GM23338 (cell line): ENCODE data around the gene NDOR1. TPM values are rescaled to one million over a fixed set of nuclear protein-coding genes. Genes with fewer than 3 reads are reported as not detected.

ENCODE experiments used
- ETS1 ChIP-seq: IDR thresholded peaks from 2 replicates; pipeline ENCODE4 v1.6.1; 2016; ENCODE audit warnings: antibody characterized with exemption
- EZH2 ChIP-seq: fragments of 200-600 bp; sonication (generic); IDR thresholded peaks from one replicate; pipeline ENCODE4 v1.8.0; 2017; ENCODE audit warnings: antibody characterized with exemption, mild to moderate bottlenecking, low read depth; ENCODE audit not compliant: unreplicated experiment
- JUNB ChIP-seq: IDR thresholded peaks from one replicate; pipeline ENCODE4 v1.6.1; 2016; ENCODE audit warnings: antibody characterized with exemption; ENCODE audit not compliant: unreplicated experiment
- POLR2AphosphoS5 ChIP-seq: IDR thresholded peaks from 2 replicates; pipeline ENCODE4 v1.6.1; 2016; ENCODE audit warnings: antibody characterized with exemption, low read depth
- STAT1 ChIP-seq: IDR thresholded peaks from one replicate; pipeline ENCODE4 v1.6.1; 2016; ENCODE audit warnings: antibody characterized with exemption; ENCODE audit not compliant: unreplicated experiment
- ZNF331 ChIP-seq: fragments of 250-450 bp; sonication (Bioruptor Pico); IDR thresholded peaks from 2 replicates; pipeline ENCODE4 v1.5.0; 2020; ENCODE audit warnings: low read depth, mild to moderate bottlenecking, moderate library complexity
- polyA plus RNA-seq: library from polyadenylated mRNA; unstranded; fragments of >200 nt; fragmentation: Nextera tagmentation; extraction: Ambion mirVana; gene quantifications from 2 replicates; pipeline ENCODE4 v1.2.1, GENCODE V29; 2016
- total RNA-seq: library from RNA; depleted of rRNA; stranded (reverse); fragments of >200 nt; shearing (Covaris generic); gene quantifications from 2 replicates; pipeline ENCODE4 v1.2.3, GENCODE V29; 2014
- TF ChIP-seq, protein P1 (sequence below): fragments of 250-450 bp; sonication (Bioruptor Pico); IDR thresholded peaks from 2 replicates; pipeline ENCODE4 v1.5.0; 2020; ENCODE audit warnings: mild to moderate bottlenecking, moderate library complexity

NDOR1 gene
- total and polyA plus RNA-seq, 2 experiments from 2014 or later, result 19.4 to 38.1 TPM

GRCh38 chr9:137221506-137222111, 16.1 kb downstream of the NDOR1 start (continued):
- TF ChIP-seq, protein P1, sequence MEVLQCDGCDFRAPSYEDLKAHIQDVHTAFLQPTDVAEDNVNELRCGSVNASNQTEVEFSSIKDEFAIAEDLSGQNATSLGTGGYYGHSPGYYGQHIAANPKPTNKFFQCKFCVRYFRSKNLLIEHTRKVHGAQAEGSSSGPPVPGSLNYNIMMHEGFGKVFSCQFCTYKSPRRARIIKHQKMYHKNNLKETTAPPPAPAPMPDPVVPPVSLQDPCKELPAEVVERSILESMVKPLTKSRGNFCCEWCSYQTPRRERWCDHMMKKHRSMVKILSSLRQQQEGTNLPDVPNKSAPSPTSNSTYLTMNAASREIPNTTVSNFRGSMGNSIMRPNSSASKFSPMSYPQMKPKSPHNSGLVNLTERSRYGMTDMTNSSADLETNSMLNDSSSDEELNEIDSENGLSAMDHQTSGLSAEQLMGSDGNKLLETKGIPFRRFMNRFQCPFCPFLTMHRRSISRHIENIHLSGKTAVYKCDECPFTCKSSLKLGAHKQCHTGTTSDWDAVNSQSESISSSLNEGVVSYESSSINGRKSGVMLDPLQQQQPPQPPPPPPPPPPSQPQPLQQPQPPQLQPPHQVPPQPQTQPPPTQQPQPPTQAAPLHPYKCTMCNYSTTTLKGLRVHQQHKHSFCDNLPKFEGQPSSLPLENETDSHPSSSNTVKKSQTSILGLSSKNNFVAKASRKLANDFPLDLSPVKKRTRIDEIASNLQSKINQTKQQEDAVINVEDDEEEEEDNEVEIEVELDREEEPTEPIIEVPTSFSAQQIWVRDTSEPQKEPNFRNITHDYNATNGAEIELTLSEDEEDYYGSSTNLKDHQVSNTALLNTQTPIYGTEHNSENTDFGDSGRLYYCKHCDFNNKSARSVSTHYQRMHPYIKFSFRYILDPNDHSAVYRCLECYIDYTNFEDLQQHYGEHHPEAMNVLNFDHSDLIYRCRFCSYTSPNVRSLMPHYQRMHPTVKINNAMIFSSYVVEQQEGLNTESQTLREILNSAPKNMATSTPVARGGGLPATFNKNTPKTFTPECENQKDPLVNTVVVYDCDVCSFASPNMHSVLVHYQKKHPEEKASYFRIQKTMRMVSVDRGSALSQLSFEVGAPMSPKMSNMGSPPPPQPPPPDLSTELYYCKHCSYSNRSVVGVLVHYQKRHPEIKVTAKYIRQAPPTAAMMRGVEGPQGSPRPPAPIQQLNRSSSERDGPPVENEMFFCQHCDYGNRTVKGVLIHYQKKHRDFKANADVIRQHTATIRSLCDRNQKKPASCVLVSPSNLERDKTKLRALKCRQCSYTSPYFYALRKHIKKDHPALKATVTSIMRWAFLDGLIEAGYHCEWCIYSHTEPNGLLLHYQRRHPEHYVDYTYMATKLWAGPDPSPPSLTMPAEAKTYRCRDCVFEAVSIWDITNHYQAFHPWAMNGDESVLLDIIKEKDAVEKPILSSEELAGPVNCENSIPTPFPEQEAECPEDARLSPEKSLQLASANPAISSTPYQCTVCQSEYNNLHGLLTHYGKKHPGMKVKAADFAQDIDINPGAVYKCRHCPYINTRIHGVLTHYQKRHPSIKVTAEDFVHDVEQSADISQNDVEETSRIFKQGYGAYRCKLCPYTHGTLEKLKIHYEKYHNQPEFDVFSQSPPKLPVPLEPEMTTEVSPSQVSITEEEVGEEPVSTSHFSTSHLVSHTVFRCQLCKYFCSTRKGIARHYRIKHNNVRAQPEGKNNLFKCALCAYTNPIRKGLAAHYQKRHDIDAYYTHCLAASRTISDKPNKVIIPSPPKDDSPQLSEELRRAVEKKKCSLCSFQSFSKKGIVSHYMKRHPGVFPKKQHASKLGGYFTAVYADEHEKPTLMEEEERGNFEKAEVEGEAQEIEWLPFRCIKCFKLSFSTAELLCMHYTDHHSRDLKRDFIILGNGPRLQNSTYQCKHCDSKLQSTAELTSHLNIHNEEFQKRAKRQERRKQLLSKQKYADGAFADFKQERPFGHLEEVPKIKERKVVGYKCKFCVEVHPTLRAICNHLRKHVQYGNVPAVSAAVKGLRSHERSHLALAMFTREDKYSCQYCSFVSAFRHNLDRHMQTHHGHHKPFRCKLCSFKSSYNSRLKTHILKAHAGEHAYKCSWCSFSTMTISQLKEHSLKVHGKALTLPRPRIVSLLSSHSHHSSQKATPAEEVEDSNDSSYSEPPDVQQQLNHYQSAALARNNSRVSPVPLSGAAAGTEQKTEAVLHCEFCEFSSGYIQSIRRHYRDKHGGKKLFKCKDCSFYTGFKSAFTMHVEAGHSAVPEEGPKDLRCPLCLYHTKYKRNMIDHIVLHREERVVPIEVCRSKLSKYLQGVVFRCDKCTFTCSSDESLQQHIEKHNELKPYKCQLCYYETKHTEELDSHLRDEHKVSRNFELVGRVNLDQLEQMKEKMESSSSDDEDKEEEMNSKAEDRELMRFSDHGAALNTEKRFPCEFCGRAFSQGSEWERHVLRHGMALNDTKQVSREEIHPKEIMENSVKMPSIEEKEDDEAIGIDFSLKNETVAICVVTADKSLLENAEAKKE, result no peak
- no peak for TF ChIP-seq STAT1
- TF ChIP-seq ZNF331 (CRISPR knock-in tag), result no peak
- no peak for TF ChIP-seq EZH2
- TF ChIP-seq POLR2AphosphoS5, result no peak
- TF ChIP-seq JUNB, result no peak
- no peak for TF ChIP-seq ETS1
